Measurements from ENCODE around the gene EIF1.

DNA sequence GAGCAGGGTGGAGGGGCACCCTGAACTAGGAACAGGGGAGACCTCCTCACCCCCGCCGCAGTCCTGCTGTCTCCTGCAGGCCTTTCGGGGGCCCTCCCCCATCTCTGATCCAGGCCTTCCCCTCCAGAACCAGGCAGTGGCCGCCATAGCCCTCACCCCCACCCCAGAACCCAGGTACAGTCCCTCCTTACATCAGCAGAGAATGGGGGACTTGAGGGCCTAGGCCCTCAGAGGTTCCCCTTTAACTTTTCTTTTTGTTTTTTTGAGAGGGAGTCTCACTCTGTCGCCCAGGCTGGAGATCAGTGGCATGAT is 50.1 kb downstream of the EIF1 start:
- no peak for TF ChIP-seq POLR2A (IDR thresholded peaks at IDR 0.05)
- TF ChIP-seq, protein P1, sequence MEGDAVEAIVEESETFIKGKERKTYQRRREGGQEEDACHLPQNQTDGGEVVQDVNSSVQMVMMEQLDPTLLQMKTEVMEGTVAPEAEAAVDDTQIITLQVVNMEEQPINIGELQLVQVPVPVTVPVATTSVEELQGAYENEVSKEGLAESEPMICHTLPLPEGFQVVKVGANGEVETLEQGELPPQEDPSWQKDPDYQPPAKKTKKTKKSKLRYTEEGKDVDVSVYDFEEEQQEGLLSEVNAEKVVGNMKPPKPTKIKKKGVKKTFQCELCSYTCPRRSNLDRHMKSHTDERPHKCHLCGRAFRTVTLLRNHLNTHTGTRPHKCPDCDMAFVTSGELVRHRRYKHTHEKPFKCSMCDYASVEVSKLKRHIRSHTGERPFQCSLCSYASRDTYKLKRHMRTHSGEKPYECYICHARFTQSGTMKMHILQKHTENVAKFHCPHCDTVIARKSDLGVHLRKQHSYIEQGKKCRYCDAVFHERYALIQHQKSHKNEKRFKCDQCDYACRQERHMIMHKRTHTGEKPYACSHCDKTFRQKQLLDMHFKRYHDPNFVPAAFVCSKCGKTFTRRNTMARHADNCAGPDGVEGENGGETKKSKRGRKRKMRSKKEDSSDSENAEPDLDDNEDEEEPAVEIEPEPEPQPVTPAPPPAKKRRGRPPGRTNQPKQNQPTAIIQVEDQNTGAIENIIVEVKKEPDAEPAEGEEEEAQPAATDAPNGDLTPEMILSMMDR (IDR thresholded peaks at IDR 0.05), result no peak
- TF ChIP-seq POLR2AphosphoS5 (IDR thresholded peaks at IDR 0.05), result no peak
